Liver (tissue), 3 donors: ENCODE data around the gene SPATA16.

Experiments used
- EGR1 ChIP-seq, 2 donors: IDR thresholded peaks; 2 replicates each; pipeline ENCODE4 v1.6.1; 2016 to 2018; ENCODE audit warnings: antibody characterized with exemption in 2 of 2, low read depth in 2 of 2
- FOXA1 ChIP-seq: IDR thresholded peaks from 2 replicates; pipeline ENCODE4 v1.6.1; 2016; ENCODE audit warnings: antibody characterized with exemption
- GABPA ChIP-seq, 2 donors: IDR thresholded peaks in 1 of 2; conservative IDR thresholded peaks in 1 of 2; 2 replicates each; pipeline ENCODE4 v1.6.1; 2016; ENCODE audit warnings: antibody characterized with exemption in 2 of 2, mild to moderate bottlenecking in 1 of 2, moderate library complexity in 1 of 2
- JUND ChIP-seq, 2 donors: IDR thresholded peaks; 2 replicates each; pipeline ENCODE4 v1.6.1; 2016; ENCODE audit warnings: antibody characterized with exemption in 2 of 2
- MAX ChIP-seq: IDR thresholded peaks from 2 replicates; pipeline ENCODE4 v1.6.1; 2016; ENCODE audit warnings: antibody characterized with exemption
- RAD21 ChIP-seq, 2 donors: IDR thresholded peaks; 2 replicates each; pipeline ENCODE4 v1.6.1; 2016; ENCODE audit warnings: antibody characterized with exemption in 2 of 2, mild to moderate bottlenecking in 2 of 2
- SP1 ChIP-seq: IDR thresholded peaks from 2 replicates; pipeline ENCODE4 v1.6.1; 2018; ENCODE audit warnings: antibody characterized with exemption, mild to moderate bottlenecking
- TAF1 ChIP-seq: conservative IDR thresholded peaks from 2 replicates; pipeline ENCODE4 v1.6.1; 2016; ENCODE audit warnings: antibody characterized with exemption, mild to moderate bottlenecking
- YY1 ChIP-seq: IDR thresholded peaks from 2 replicates; pipeline ENCODE4 v1.6.1; 2016; ENCODE audit warnings: antibody characterized with exemption, mild to moderate bottlenecking
- TF ChIP-seq, protein P1 (sequence below): fragments of 150-350 bp; IDR thresholded peaks from 2 replicates; pipeline ENCODE4 v1.5.1; 2017; ENCODE audit warnings: improper control_type of control experiment, low read depth, low read length; ENCODE audit not compliant: missing input control
- TF ChIP-seq, protein P2 (sequence below): IDR thresholded peaks from 2 replicates; pipeline ENCODE4 v1.6.1; 2016; ENCODE audit warnings: antibody characterized with exemption, mild to moderate bottlenecking
- donor health status: healthy.
- donor health status: healthy.

DNA sequence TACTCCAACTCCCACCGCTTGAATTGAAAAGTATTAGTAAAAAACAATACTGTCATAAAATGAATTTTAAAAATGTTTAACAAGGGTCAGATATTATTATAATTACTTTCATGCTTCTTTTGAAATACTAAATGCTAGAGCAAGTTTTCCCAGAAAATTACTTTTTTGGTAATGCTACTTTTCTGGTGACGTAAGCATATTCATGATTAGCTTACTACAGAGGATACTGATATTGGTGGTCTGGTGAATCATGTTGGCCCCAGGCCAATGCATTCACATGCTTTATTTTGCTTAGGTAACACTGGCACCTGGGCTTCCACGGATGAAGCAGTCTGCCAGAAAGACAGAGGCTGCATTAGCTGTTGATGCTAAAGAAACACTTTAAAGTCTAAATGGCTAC lies 12.4 kb downstream of the SPATA16 start:
- TF ChIP-seq, protein P1, sequence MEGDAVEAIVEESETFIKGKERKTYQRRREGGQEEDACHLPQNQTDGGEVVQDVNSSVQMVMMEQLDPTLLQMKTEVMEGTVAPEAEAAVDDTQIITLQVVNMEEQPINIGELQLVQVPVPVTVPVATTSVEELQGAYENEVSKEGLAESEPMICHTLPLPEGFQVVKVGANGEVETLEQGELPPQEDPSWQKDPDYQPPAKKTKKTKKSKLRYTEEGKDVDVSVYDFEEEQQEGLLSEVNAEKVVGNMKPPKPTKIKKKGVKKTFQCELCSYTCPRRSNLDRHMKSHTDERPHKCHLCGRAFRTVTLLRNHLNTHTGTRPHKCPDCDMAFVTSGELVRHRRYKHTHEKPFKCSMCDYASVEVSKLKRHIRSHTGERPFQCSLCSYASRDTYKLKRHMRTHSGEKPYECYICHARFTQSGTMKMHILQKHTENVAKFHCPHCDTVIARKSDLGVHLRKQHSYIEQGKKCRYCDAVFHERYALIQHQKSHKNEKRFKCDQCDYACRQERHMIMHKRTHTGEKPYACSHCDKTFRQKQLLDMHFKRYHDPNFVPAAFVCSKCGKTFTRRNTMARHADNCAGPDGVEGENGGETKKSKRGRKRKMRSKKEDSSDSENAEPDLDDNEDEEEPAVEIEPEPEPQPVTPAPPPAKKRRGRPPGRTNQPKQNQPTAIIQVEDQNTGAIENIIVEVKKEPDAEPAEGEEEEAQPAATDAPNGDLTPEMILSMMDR: no peak
- TF ChIP-seq MAX (no peak), RAD21 (IDR thresholded peaks at IDR 0.05) (no peak), EGR1 (IDR thresholded peaks at IDR 0.05; ENCODE audit: low read depth in 2 of 2) (no peak), JUND (IDR thresholded peaks at IDR 0.05) (no peak), GABPA (IDR thresholded peaks at IDR 0.05 in 1 of 2, conservative IDR thresholded peaks at IDR 0.05 in 1 of 2) (no peak), TAF1 (no peak), SP1 (no peak), FOXA1 (no peak), YY1 (no peak)
- TF ChIP-seq, protein P2, sequence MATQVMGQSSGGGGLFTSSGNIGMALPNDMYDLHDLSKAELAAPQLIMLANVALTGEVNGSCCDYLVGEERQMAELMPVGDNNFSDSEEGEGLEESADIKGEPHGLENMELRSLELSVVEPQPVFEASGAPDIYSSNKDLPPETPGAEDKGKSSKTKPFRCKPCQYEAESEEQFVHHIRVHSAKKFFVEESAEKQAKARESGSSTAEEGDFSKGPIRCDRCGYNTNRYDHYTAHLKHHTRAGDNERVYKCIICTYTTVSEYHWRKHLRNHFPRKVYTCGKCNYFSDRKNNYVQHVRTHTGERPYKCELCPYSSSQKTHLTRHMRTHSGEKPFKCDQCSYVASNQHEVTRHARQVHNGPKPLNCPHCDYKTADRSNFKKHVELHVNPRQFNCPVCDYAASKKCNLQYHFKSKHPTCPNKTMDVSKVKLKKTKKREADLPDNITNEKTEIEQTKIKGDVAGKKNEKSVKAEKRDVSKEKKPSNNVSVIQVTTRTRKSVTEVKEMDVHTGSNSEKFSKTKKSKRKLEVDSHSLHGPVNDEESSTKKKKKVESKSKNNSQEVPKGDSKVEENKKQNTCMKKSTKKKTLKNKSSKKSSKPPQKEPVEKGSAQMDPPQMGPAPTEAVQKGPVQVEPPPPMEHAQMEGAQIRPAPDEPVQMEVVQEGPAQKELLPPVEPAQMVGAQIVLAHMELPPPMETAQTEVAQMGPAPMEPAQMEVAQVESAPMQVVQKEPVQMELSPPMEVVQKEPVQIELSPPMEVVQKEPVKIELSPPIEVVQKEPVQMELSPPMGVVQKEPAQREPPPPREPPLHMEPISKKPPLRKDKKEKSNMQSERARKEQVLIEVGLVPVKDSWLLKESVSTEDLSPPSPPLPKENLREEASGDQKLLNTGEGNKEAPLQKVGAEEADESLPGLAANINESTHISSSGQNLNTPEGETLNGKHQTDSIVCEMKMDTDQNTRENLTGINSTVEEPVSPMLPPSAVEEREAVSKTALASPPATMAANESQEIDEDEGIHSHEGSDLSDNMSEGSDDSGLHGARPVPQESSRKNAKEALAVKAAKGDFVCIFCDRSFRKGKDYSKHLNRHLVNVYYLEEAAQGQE: no peak
